Thymus (tissue), 11 donors: ENCODE results near the gene SCN5A. TPM values are rescaled to one million over a fixed set of nuclear protein-coding genes. Genes with fewer than 3 reads are reported as not detected.

Experiments used
- DNase-seq, 9 donors: peaks; one replicate each; pipeline ENCODE4 v3.0.0-alpha.2; 2013; ENCODE audit warnings: low spot score in 9 of 9, low read depth in 6 of 9, missing footprints in 1 of 9
- H3K27ac ChIP-seq, 2 donors: one replicate each; pipeline ENCODE4 v1.5.1; 2013; ENCODE audit warnings: control low read depth in 1 of 2, low read depth in 1 of 2, low read length in 1 of 2, mild to moderate bottlenecking in 1 of 2, moderate library complexity in 1 of 2
- H3K27me3 ChIP-seq, 2 donors: one replicate each; pipeline ENCODE4 v1.5.1; 2013; ENCODE audit warnings: low read length in 1 of 2; ENCODE audit not compliant: control insufficient read depth in 2 of 2, insufficient read depth in 1 of 2
- H3K36me3 ChIP-seq, 2 donors: one replicate each; pipeline ENCODE4 v1.5.1; 2013; ENCODE audit warnings: low read length in 1 of 2, mild to moderate bottlenecking in 1 of 2, moderate library complexity in 1 of 2; ENCODE audit not compliant: control insufficient read depth in 2 of 2, insufficient read depth in 2 of 2
- H3K4me1 ChIP-seq, 2 donors: one replicate each; pipeline ENCODE4 v1.5.1; 2013; ENCODE audit warnings: low read length in 2 of 2; ENCODE audit not compliant: control insufficient read depth in 2 of 2, insufficient read depth in 2 of 2
- H3K4me3 ChIP-seq, 2 donors: one replicate each; pipeline ENCODE4 v1.5.1; 2013; ENCODE audit warnings: low read length in 2 of 2, control low read depth in 1 of 2, mild to moderate bottlenecking in 1 of 2
- H3K9me3 ChIP-seq, 2 donors: one replicate each; pipeline ENCODE4 v1.5.1; 2013; ENCODE audit warnings: low read length in 1 of 2, mild to moderate bottlenecking in 1 of 2; ENCODE audit not compliant: control insufficient read depth in 2 of 2, insufficient read depth in 1 of 2
- WGBS: extraction: QIAGEN DNeasy Blood & Tissue Kit; methylation state at CpG from one replicate; pipeline ENCODE4 v1.1.7; 2013; 5-methylcytosine and 5-hydroxymethylcytosine counted together
- polyA plus RNA-seq: library from polyadenylated mRNA; stranded (reverse); fragments of 200-250 nt; gene quantifications from one replicate; pipeline ENCODE4 v1.2.3, GENCODE V29; 2013
- total RNA-seq: library from RNA; stranded (reverse); fragments of 120-200 nt; gene quantifications from one replicate; pipeline ENCODE4 v1.2.4, GENCODE V29; 2013
- donor health status: healthy.

Gene SCN5A
- total and polyA plus RNA-seq, 2 donors, result 0.05 to 0.09 TPM

GRCh38 chr3:38549486-38549885, 100.0 kb downstream of the SCN5A start:
- H3K27me3 ChIP-seq, result no peaks in the 10 kb centered on the region
- H3K4me1 ChIP-seq, result peaks cover 11% of the 10 kb centered on the region in 2 donors
- no peaks in the 10 kb centered on the region for H3K36me3 ChIP-seq
- H3K9me3 ChIP-seq, result peaks cover 0 to 10% of the 10 kb centered on the region in 2 donors
- 96% methylated on average over 7 of the region's 7 CpGs for WGBS
- no peak overlapping the region for H3K27ac ChIP-seq
- no peak overlapping the region for H3K4me3 ChIP-seq
- DNase-seq, result no peak

- no peak overlapping the region for H3K27ac ChIP-seq
- no peaks in the 10 kb centered on the region for H3K36me3 ChIP-seq
- 86% methylated on average over 9 of the region's 9 CpGs for WGBS
- H3K9me3 ChIP-seq, result peaks cover 0 to 6% of the 10 kb centered on the region in 2 donors
- no peak overlapping the region for H3K4me3 ChIP-seq
- no peak for DNase-seq
- peaks cover 11% of the 10 kb centered on the region in 2 donors for H3K4me1 ChIP-seq
- no peaks in the 10 kb centered on the region for H3K27me3 ChIP-seq
These were observed 100.4 kb downstream of the SCN5A start for GRCh38 chr3:38549082-38549481.

GRCh38 chr3:38548154-38548931, 101.1 kb downstream of the SCN5A start:
- H3K27ac ChIP-seq, result no peak overlapping the region
- no peak overlapping the region for H3K4me3 ChIP-seq
- H3K4me1 ChIP-seq, result peaks cover 11% of the 10 kb centered on the region in 2 donors
- DNase-seq, result peak in 5 of 9 donors; percentile 5 to 57 (median 15)
- 59% methylated on average over 17 of the region's 17 CpGs for WGBS
- H3K27me3 ChIP-seq, result no peaks in the 10 kb centered on the region
- no peaks in the 10 kb centered on the region for H3K36me3 ChIP-seq
- H3K9me3 ChIP-seq, result peaks cover 0 to 3% of the 10 kb centered on the region in 2 donors

GRCh38 chr3:38545983-38546382, 103.5 kb downstream of the SCN5A start:
- no peak for DNase-seq
- Histone ChIP-seq H3K27me3 (no peaks in the 10 kb centered on the region), H3K9me3 (peaks cover 0 to 3% of the 10 kb centered on the region in 2 donors), H3K36me3 (no peaks in the 10 kb centered on the region), H3K4me3 (no peak overlapping the region), H3K4me1 (peaks cover 11% of the 10 kb centered on the region in 2 donors), H3K27ac (no peak overlapping the region)
- 96% methylated on average over 4 of the region's 4 CpGs for WGBS

GRCh38 chr3:38545550-38545949, 103.9 kb downstream of the SCN5A start:
- Histone ChIP-seq H3K4me3 (no peak overlapping the region), H3K9me3 (peaks cover 0 to 3% of the 10 kb centered on the region in 2 donors), H3K4me1 (peaks cover 11% of the 10 kb centered on the region in 2 donors), H3K36me3 (no peaks in the 10 kb centered on the region), H3K27ac (no peak overlapping the region), H3K27me3 (no peaks in the 10 kb centered on the region)
- WGBS, result 91% methylated on average over 1 of the region's 1 CpG
- no peak for DNase-seq

- Histone ChIP-seq H3K36me3 (no peaks in the 10 kb centered on the region), H3K4me1 (peaks cover 11% of the 10 kb centered on the region in 2 donors), H3K27ac (no peak overlapping the region), H3K4me3 (no peak overlapping the region), H3K9me3 (peaks cover 0 to under 1% of the 10 kb centered on the region in 2 donors), H3K27me3 (no peaks in the 10 kb centered on the region)
- no peak for DNase-seq
- WGBS, result 96% methylated on average over 3 of the region's 3 CpGs
These were observed 104.6 kb downstream of the SCN5A start for GRCh38 chr3:38544926-38545325.

- H3K4me1 ChIP-seq, result peaks cover 10% of the 10 kb centered on the region in 2 donors
- H3K27me3 ChIP-seq, result no peaks in the 10 kb centered on the region
- no peak for DNase-seq
- no peaks in the 10 kb centered on the region for H3K9me3 ChIP-seq
- WGBS, result 96% methylated on average over 7 of the region's 7 CpGs
- H3K36me3 ChIP-seq, result no peaks in the 10 kb centered on the region
- no peak overlapping the region for H3K4me3 ChIP-seq
- no peak overlapping the region for H3K27ac ChIP-seq
These were observed 105.9 kb downstream of the SCN5A start for GRCh38 chr3:38543586-38543985.

- Histone ChIP-seq H3K4me1 (peaks cover under 1 to 1% of the 10 kb centered on the region in 2 donors), H3K36me3 (no peaks in the 10 kb centered on the region), H3K9me3 (no peaks in the 10 kb centered on the region), H3K4me3 (no peak overlapping the region), H3K27me3 (no peaks in the 10 kb centered on the region), H3K27ac (no peak overlapping the region)
- no peak for DNase-seq
- WGBS, result 89% methylated on average over 16 of the region's 16 CpGs
These were observed 106.8 kb downstream of the SCN5A start for GRCh38 chr3:38542401-38543298.

GRCh38 chr3:38541806-38542205, 107.7 kb downstream of the SCN5A start:
- Histone ChIP-seq H3K27ac (no peak overlapping the region), H3K27me3 (no peaks in the 10 kb centered on the region), H3K4me1 (no peaks in the 10 kb centered on the region), H3K9me3 (no peaks in the 10 kb centered on the region), H3K36me3 (no peaks in the 10 kb centered on the region), H3K4me3 (no peak overlapping the region)
- WGBS, result 93% methylated on average over 9 of the region's 9 CpGs
- DNase-seq, result no peak
